Measurements from ENCODE around the gene KCNK18.
"Not testable (repeated sequence)": the region's sequence is repeated elsewhere in the genome, so short reads cannot be mapped to it uniquely, and the experiment has no call there.

The KCNK18 gene

GRCh38 chr10:117178190-117178589, 19.1 kb upstream of the KCNK18 start:
- Histone ChIP-seq H3K9ac (ENCODE audit: low read length) (no peak overlapping the region), H2AFZ (ENCODE audit: low read length) (no peak overlapping the region), H4K20me1 (ENCODE audit: insufficient read depth, low read length) (no peaks in the 10 kb centered on the region), H3K9me2 (ENCODE audit: low read depth, low read length) (no peaks in the 10 kb centered on the region), H3K36me3 (ENCODE audit: insufficient read depth, low read length) (no peaks in the 10 kb centered on the region), H3K4me3 (ENCODE audit: low read depth, low read length, poor library complexity, severe bottlenecking) (no peak overlapping the region), H3F3A (ENCODE audit: insufficient read depth, low read length) (no peaks in the 10 kb centered on the region), H3K79me2 (ENCODE audit: insufficient read depth, low read length) (no peaks in the 10 kb centered on the region), H3K4me1 (ENCODE audit: insufficient read depth, low read length, severe bottlenecking) (peaks cover 15% of the 10 kb centered on the region), H3K27ac (ENCODE audit: low read depth, low read length, poor library complexity, severe bottlenecking) (no peak overlapping the region), H3K9me3 (ENCODE audit: low read length) (no peaks in the 10 kb centered on the region), H3K4me2 (ENCODE audit: low read length) (no peak overlapping the region), H3K27me3 (ENCODE audit: insufficient read depth, low read length) (no peaks in the 10 kb centered on the region)
- no peak for TF ChIP-seq EZH2 (IDR thresholded peaks at IDR 0.05; ENCODE audit: borderline replicate concordance, low read length)
- TF ChIP-seq CTCF (IDR thresholded peaks at IDR 0.05; ENCODE audit: low read length): no peak

GRCh38 chr10:117184296-117184695, 13.0 kb upstream of the KCNK18 start:
- TF ChIP-seq EZH2 (IDR thresholded peaks at IDR 0.05; ENCODE audit: borderline replicate concordance, low read length) (no peak), CTCF (IDR thresholded peaks at IDR 0.05; ENCODE audit: low read length) (no peak)
- Histone ChIP-seq H3K36me3 (ENCODE audit: insufficient read depth, low read length) (no peaks in the 10 kb centered on the region), H3K9me2 (ENCODE audit: low read depth, low read length) (no peaks in the 10 kb centered on the region), H3K9me3 (ENCODE audit: low read length) (no peaks in the 10 kb centered on the region), H3F3A (ENCODE audit: insufficient read depth, low read length) (no peaks in the 10 kb centered on the region), H3K4me2 (ENCODE audit: low read length) (no peak overlapping the region), H3K4me3 (ENCODE audit: low read depth, low read length, poor library complexity, severe bottlenecking) (no peak overlapping the region), H2AFZ (ENCODE audit: low read length) (no peak overlapping the region), H3K79me2 (ENCODE audit: insufficient read depth, low read length) (no peaks in the 10 kb centered on the region), H4K20me1 (ENCODE audit: insufficient read depth, low read length) (no peaks in the 10 kb centered on the region), H3K9ac (ENCODE audit: low read length) (no peak overlapping the region), H3K27me3 (ENCODE audit: insufficient read depth, low read length) (no peaks in the 10 kb centered on the region), H3K4me1 (ENCODE audit: insufficient read depth, low read length, severe bottlenecking) (no peaks in the 10 kb centered on the region), H3K27ac (ENCODE audit: low read depth, low read length, poor library complexity, severe bottlenecking) (no peak overlapping the region)

- no peaks in the 10 kb centered on the region for H3K36me3 ChIP-seq (ENCODE audit: insufficient read depth, low read length)
- H3K4me3 ChIP-seq (ENCODE audit: low read depth, low read length, poor library complexity, severe bottlenecking): no peak overlapping the region
- no peak overlapping the region for H3K9ac ChIP-seq (ENCODE audit: low read length)
- no peaks in the 10 kb centered on the region for H3K9me2 ChIP-seq (ENCODE audit: low read depth, low read length)
- no peaks in the 10 kb centered on the region for H4K20me1 ChIP-seq (ENCODE audit: insufficient read depth, low read length)
- H3K4me1 ChIP-seq (ENCODE audit: insufficient read depth, low read length, severe bottlenecking): no peaks in the 10 kb centered on the region
- H3K27me3 ChIP-seq (ENCODE audit: insufficient read depth, low read length): no peaks in the 10 kb centered on the region
- H3K79me2 ChIP-seq (ENCODE audit: insufficient read depth, low read length): no peaks in the 10 kb centered on the region
- no peaks in the 10 kb centered on the region for H3F3A ChIP-seq (ENCODE audit: insufficient read depth, low read length)
- no peak overlapping the region for H2AFZ ChIP-seq (ENCODE audit: low read length)
- no peak for TF ChIP-seq CTCF (IDR thresholded peaks at IDR 0.05; ENCODE audit: low read length)
- TF ChIP-seq EZH2 (IDR thresholded peaks at IDR 0.05; ENCODE audit: borderline replicate concordance, low read length): no peak
- H3K9me3 ChIP-seq (ENCODE audit: low read length): no peaks in the 10 kb centered on the region
- H3K4me2 ChIP-seq (ENCODE audit: low read length): no peak overlapping the region
- H3K27ac ChIP-seq (ENCODE audit: low read depth, low read length, poor library complexity, severe bottlenecking): no peak overlapping the region
Observed at GRCh38 chr10:117184821-117185220, 12.5 kb upstream of the KCNK18 start.

- not testable (repeated sequence) for H3K79me2 ChIP-seq (ENCODE audit: insufficient read depth, low read length); H3K4me1 ChIP-seq (ENCODE audit: insufficient read depth, low read length, severe bottlenecking); H3K27ac ChIP-seq (ENCODE audit: low read depth, low read length, poor library complexity, severe bottlenecking); H4K20me1 ChIP-seq (ENCODE audit: insufficient read depth, low read length); H3K4me2 ChIP-seq (ENCODE audit: low read length); H3K27me3 ChIP-seq (ENCODE audit: insufficient read depth, low read length); H3K4me3 ChIP-seq (ENCODE audit: low read depth, low read length, poor library complexity, severe bottlenecking); H3K9me2 ChIP-seq (ENCODE audit: low read depth, low read length); H3K9me3 ChIP-seq (ENCODE audit: low read length); H3K36me3 ChIP-seq (ENCODE audit: insufficient read depth, low read length); H2AFZ ChIP-seq (ENCODE audit: low read length); H3K9ac ChIP-seq (ENCODE audit: low read length); H3F3A ChIP-seq (ENCODE audit: insufficient read depth, low read length)
Observed at GRCh38 chr10:117185817-117186216, 11.5 kb upstream of the KCNK18 start.
